ENCODE results near the gene GALT.

DNA sequence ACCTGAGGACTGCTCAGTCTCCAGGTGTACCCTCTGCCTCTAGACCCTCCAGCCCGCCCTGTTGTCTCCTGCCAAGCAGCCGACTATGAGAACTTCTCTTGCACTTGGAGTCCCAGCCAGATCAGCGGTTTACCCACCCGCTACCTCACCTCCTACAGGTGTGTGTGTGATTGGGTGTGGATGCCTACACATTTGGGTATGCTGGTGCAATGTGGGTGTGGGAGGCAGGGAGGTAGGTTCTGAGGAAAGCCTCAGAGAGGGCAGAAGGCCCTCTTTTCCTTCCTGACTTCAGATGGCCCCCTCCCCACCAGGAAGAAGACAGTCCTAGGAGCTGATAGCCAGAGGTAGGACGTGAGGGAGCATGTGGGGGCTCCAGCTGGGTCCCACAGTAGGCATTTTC lies 10.5 kb downstream of the GALT start:
- TF ChIP-seq, protein P1, sequence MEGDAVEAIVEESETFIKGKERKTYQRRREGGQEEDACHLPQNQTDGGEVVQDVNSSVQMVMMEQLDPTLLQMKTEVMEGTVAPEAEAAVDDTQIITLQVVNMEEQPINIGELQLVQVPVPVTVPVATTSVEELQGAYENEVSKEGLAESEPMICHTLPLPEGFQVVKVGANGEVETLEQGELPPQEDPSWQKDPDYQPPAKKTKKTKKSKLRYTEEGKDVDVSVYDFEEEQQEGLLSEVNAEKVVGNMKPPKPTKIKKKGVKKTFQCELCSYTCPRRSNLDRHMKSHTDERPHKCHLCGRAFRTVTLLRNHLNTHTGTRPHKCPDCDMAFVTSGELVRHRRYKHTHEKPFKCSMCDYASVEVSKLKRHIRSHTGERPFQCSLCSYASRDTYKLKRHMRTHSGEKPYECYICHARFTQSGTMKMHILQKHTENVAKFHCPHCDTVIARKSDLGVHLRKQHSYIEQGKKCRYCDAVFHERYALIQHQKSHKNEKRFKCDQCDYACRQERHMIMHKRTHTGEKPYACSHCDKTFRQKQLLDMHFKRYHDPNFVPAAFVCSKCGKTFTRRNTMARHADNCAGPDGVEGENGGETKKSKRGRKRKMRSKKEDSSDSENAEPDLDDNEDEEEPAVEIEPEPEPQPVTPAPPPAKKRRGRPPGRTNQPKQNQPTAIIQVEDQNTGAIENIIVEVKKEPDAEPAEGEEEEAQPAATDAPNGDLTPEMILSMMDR (IDR thresholded peaks at IDR 0.05), result no peak
- no peak for TF ChIP-seq POLR2A (IDR thresholded peaks at IDR 0.05)

All from stomach (tissue), 4 donors.